BLaER1 treated with 17β-estradiol and CSF1 and Interleukin-3, amounts not matched to agents 10 nM and 100 nM (cell line): Measurements from ENCODE around the gene DAB2.
A peak's percentile ranks its signal among the peaks of the same experiment; 100 is the strongest.

Source experiments
- H3K27ac ChIP-seq, 11 experiments: shearing (Covaris generic); formaldehyde crosslinking; 2 replicates each; pipeline ENCODE4 v1.8.1; 2022
- H3K27me3 ChIP-seq, 11 experiments: shearing (Covaris generic); formaldehyde crosslinking; 2 replicates each; pipeline ENCODE4 v1.8.1; 2022
- H3K36me3 ChIP-seq, 11 experiments: shearing (Covaris generic); formaldehyde crosslinking; 2 replicates each; pipeline ENCODE4 v1.8.1; 2022
- H3K4me1 ChIP-seq, 10 experiments: shearing (Covaris generic); formaldehyde crosslinking; 2 replicates each; pipeline ENCODE4 v1.8.1; 2022
- H3K4me2 ChIP-seq, 11 experiments: shearing (Covaris generic); formaldehyde crosslinking; 2 replicates each; pipeline ENCODE4 v1.8.1; 2022
- H3K4me3 ChIP-seq, 10 experiments: shearing (Covaris generic); formaldehyde crosslinking; 2 replicates each; pipeline ENCODE4 v1.8.1; 2022
- H3K9ac ChIP-seq, 11 experiments: shearing (Covaris generic); formaldehyde crosslinking; 2 replicates each; pipeline ENCODE4 v1.8.1; 2022
- H3K9me3 ChIP-seq, 11 experiments: shearing (Covaris generic); formaldehyde crosslinking; replicated peaks in 1 of 11; 2 replicates each; pipeline ENCODE4 v1.8.1; 2022
- H4K20me1 ChIP-seq, 11 experiments: shearing (Covaris generic); formaldehyde crosslinking; 2 replicates each; pipeline ENCODE4 v1.8.1; 2022
- Cebpa-rat ChIP-seq, 11 experiments: shearing (Covaris generic); IDR thresholded peaks; 2 replicates each; pipeline ENCODE4 v1.8.1; 2022

The DAB2 gene

DNA sequence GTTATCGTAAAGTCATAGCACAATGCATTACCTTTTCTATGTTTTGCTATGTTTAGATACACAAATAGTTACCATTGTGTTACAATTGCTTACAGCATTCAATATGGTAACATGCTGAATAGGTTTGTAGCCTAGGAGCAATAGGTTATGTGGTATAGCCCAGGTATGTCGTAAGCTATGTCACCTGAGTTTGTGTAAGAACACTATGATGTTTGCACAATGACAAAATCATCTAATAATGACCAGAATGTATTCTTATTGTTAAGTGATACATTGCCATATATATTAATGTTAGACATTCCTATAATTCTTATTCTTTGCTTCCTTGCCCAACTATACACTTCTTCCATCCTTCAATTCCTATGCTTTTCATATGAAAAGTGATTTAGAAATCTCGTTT lies 18.2 kb upstream of the DAB2 start:
- H3K4me2 ChIP-seq: peak overlapping the region in 2 of 11 experiments; percentile 18 to 71; a peak in 1 of 22 replicates
- no peak for TF ChIP-seq Cebpa-rat (IDR thresholded peaks at IDR 0.05)
- no peaks in the 10 kb centered on the region for H3K9me3 ChIP-seq
- H3K4me3 ChIP-seq: no peak overlapping the region
- H3K9ac ChIP-seq: no peak overlapping the region
- no peaks in the 10 kb centered on the region for H3K36me3 ChIP-seq
- peaks cover 0 to 31% (median 6%) of the 10 kb centered on the region in 10 experiments; a peak in 11 of 20 replicates for H3K4me1 ChIP-seq
- H4K20me1 ChIP-seq: no peaks in the 10 kb centered on the region
- H3K27ac ChIP-seq: no peak overlapping the region
- no peaks in the 10 kb centered on the region for H3K27me3 ChIP-seq

DNA sequence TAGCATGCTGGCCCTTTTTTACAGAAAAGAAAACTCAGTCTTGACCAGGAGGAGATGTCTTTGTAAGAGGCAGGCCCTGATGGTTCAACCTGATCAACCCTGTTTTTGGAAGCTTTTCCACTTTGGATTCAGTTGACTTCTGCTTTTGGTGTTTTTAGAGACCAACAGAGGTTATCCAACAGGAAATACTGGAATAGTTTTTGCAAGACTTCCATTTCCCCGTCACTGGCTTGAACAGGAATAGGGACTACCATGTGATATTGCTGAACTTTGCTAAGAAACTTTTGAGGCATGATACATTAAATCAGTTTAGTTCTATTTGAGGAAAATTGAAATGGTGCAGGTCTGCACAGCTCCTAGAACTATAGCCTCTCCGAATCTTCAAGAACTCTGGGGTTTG lies 17.1 kb upstream of the DAB2 start:
- no peak for TF ChIP-seq Cebpa-rat (IDR thresholded peaks at IDR 0.05)
- H3K9ac ChIP-seq: no peak overlapping the region
- peak overlapping the region in 1 of 11 experiments; percentile 15; a peak in 3 of 22 replicates for H3K27ac ChIP-seq
- H3K36me3 ChIP-seq: no peaks in the 10 kb centered on the region
- H3K4me3 ChIP-seq: no peak overlapping the region
- no peaks in the 10 kb centered on the region for H3K9me3 ChIP-seq
- peaks cover 0 to 41% (median 6%) of the 10 kb centered on the region in 10 experiments; a peak in 11 of 20 replicates for H3K4me1 ChIP-seq
- H4K20me1 ChIP-seq: no peaks in the 10 kb centered on the region
- H3K27me3 ChIP-seq: no peaks in the 10 kb centered on the region
- H3K4me2 ChIP-seq: peak overlapping the region in 5 of 11 experiments; percentile 8 to 71 (median 55); a peak in 9 of 22 replicates

DNA sequence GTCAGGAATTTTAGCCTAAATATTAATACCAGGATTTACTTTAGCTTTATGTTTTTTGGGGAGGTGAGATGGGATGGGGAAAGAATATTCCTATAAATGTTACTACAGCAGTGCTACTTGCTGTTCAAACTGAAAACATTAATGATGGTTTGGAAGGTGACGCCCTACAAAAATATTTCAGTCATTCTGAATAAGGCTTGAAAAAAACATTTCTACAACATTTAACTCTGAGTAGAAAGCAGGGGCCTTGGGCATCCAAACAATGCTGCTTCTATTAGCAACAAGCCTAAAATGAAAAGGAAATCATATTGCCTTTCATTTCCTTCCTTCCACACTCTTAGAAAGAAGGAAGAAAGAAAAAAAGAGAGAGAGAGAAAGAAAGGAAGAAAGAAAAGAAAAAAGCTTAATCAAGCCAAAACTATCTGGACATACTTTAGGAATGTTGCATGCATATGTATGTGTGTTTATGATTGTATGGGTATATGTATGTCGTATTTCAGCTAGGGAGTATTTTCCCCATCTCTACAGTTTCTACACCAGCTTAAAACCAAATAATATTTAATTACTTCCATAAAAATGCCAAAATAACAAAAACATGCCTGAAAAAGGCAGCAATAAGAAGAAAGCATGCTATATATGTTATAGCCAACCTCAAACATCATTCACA lies 16.3 kb upstream of the DAB2 start:
- Histone ChIP-seq H3K4me2 (peak overlapping the region in 5 of 11 experiments; percentile 8 to 71 (median 55); a peak in 8 of 22 replicates), H3K9me3 (no peaks in the 10 kb centered on the region), H3K27me3 (no peaks in the 10 kb centered on the region), H3K4me3 (no peak overlapping the region), H3K36me3 (no peaks in the 10 kb centered on the region), H3K4me1 (peaks cover 0 to 34% (median 6%) of the 10 kb centered on the region in 10 experiments; a peak in 11 of 20 replicates), H3K27ac (no peak overlapping the region; a peak in 1 of 22 replicates), H3K9ac (no peak overlapping the region), H4K20me1 (no peaks in the 10 kb centered on the region)
- no peak for TF ChIP-seq Cebpa-rat (IDR thresholded peaks at IDR 0.05)

DNA sequence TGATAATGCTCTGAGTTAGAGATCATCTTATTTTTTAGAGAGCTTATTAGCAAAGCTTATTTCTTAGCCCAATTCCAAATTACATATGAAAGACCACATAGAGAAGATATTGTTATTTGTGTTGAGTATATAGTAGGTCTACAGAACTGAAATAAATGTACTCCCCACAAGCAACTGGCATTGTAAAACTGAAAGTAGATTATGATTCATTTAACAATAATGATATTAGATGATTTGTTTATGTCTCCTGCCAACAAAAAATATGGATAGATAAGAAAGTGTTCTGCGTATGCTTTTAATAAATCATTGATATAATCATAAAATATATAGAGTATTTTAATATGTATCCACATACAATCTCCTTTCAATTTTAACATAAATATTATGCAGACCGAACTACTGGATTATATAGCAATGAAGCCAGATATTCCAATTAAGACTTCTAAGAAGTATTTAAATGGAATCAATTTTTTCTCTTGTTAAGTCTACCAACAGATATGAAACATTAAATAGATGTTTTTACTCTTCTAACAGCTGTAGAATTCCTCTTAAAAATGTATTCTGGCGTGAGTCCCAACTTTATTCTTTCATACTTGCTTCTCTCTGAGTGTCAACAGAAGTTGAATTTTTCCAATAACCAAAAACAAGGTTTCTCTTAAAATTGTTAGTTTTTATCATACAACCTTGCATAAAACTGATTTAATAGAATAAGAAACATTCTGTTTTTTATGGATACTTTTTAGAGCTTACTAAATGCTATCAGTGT lies 15.6 kb upstream of the DAB2 start:
- TF ChIP-seq Cebpa-rat (IDR thresholded peaks at IDR 0.05): no peak
- peak overlapping the region in 1 of 11 experiments; percentile 71; a peak in 3 of 22 replicates for H3K4me2 ChIP-seq
- H3K4me3 ChIP-seq: no peak overlapping the region

DNA sequence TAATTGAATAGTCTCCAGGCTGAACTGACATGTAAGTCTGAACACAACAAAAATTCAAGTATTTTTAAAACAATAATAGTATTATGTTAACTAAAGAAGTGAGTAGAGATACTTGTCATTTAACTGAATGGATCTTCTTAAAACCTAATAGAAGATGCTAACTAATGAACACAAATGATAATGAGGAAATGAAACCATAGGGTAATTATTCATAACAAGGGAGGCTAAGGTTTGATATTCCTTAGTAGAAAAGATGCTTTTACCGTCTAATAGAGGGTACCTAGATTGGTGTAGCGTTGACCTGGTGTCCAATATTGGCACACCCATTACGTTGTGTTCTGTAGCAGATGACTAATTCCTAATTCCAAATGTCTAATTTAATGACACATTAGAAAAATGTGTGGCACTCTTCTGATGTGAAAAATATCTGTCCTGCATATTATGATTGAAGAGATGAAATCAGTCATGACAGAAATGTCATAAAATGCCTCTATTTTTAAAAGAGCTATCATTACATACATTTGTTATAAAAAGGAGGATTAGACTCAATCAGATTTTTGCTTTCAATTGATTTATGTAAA lies 14.9 kb upstream of the DAB2 start:
- Histone ChIP-seq H4K20me1 (no peaks in the 10 kb centered on the region), H3K4me2 (no peak overlapping the region), H3K27me3 (no peaks in the 10 kb centered on the region), H3K36me3 (no peaks in the 10 kb centered on the region), H3K9ac (no peak overlapping the region), H3K4me1 (peaks cover 0 to 32% (median 6%) of the 10 kb centered on the region in 10 experiments; a peak in 11 of 20 replicates), H3K9me3 (no peaks in the 10 kb centered on the region), H3K27ac (no peak overlapping the region), H3K4me3 (no peak overlapping the region)
- TF ChIP-seq Cebpa-rat (IDR thresholded peaks at IDR 0.05): no peak

More for the DNA sequence above, 15.6 kb upstream of the DAB2 start:
- Histone ChIP-seq H3K4me1 (peaks cover 0 to 32% (median 6%) of the 10 kb centered on the region in 10 experiments; a peak in 11 of 20 replicates), H3K27me3 (no peaks in the 10 kb centered on the region), H3K9ac (no peak overlapping the region), H3K27ac (no peak overlapping the region), H3K9me3 (no peaks in the 10 kb centered on the region), H4K20me1 (no peaks in the 10 kb centered on the region), H3K36me3 (no peaks in the 10 kb centered on the region)

DNA sequence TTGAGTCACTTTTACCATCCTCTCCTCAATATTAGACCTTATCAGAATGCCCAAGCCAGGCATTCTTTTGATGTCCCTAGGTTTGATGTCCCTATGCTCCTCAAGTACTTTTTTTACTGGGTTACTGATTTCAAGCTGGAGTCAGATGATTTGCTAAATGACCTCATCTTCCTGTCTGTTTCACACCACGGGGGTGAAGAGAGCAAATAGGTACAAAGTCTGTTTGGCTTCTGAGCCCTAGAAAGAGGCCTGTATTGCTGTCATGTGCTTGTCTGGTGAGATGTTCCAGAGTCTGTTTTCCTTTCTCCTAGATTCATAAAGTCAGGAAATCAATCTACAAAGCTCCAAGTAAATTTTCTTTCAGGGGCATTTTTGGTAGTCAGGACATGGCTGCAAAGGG lies 12.7 kb upstream of the DAB2 start:
- Histone ChIP-seq H4K20me1 (no peaks in the 10 kb centered on the region), H3K4me1 (peaks cover 0 to 41% (median 6%) of the 10 kb centered on the region in 10 experiments; a peak in 11 of 20 replicates), H3K4me2 (peak overlapping the region in 2 of 11 experiments; percentile 34 to 57; a peak in 4 of 22 replicates)

DNA sequence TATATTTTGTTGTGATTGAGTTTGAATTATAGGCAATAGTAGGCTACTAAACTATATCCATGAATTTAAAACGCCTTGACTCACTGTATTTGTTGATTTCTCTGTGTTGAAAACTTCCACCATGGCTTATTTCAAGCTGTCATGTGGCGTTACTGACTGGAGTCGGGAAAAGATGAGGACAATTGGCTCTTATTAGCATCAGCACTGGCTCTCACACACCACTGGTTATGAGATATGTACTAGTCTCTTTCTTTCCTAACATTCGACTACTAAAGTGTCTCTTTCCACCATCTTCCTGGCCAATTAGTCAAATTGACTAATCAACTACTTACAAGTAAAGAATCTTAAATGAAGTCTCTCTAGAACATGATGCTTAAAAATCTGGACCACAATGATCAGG lies 9.1 kb upstream of the DAB2 start:
- no peak overlapping the region for H3K4me2 ChIP-seq
- no peaks in the 10 kb centered on the region for H4K20me1 ChIP-seq
- no peak overlapping the region for H3K9ac ChIP-seq
- H3K4me1 ChIP-seq: peaks cover 0 to 30% (median 0%) of the 10 kb centered on the region in 10 experiments; a peak in 6 of 20 replicates
- H3K36me3 ChIP-seq: no peaks in the 10 kb centered on the region
- no peak overlapping the region for H3K4me3 ChIP-seq
- no peaks in the 10 kb centered on the region for H3K9me3 ChIP-seq
- H3K27me3 ChIP-seq: no peaks in the 10 kb centered on the region
- no peak for TF ChIP-seq Cebpa-rat (IDR thresholded peaks at IDR 0.05)
- H3K27ac ChIP-seq: no peak overlapping the region

More for the DNA sequence above, 12.7 kb upstream of the DAB2 start:
- no peak overlapping the region for H3K9ac ChIP-seq
- H3K27me3 ChIP-seq: no peaks in the 10 kb centered on the region
- no peak overlapping the region for H3K27ac ChIP-seq
- no peaks in the 10 kb centered on the region for H3K36me3 ChIP-seq
- no peak overlapping the region for H3K4me3 ChIP-seq
- TF ChIP-seq Cebpa-rat (IDR thresholded peaks at IDR 0.05): no peak
- H3K9me3 ChIP-seq: no peaks in the 10 kb centered on the region

DNA sequence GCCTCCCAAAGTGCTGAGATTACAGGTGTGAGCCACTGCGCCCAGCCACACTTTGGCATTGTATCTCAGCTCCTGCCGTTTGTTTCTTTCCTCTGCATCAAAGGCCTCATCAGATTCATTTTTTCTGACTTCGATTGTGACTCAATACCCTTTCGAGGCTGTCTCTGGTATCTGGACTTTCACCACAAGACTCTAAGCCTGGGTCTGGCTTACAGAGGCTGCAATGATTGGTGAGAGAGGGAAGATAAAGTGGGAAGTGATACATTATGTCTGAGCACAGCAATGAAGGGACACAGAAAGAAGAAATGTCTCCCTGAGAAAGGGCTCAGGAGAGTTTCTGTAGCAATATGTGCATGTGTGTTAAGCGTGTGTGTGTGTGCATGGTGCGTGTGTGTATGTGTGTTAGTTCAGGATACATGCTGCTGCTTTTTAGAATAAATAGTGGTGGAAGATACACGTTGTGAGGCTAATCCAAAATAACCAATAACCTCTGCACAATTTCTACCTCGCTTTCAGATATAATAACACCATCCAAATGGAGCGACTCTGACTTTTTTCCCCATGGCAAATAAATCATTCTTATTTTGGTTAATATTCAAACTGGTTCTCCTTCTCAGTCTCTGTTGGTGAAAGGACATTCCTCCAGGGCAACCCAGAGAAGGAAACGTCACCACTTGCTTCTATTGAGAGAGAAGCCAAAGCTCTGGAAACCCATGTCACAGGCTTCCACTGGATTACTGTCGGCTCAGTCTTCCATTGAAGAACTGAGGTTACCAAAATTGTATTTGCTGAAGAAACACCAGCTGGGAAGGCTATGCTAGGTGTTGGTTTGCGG lies 8.1 kb upstream of the DAB2 start:
- no peak overlapping the region for H3K4me3 ChIP-seq
- no peak overlapping the region for H3K9ac ChIP-seq
- peaks cover 0 to 36% (median 0%) of the 10 kb centered on the region in 10 experiments; a peak in 6 of 20 replicates for H3K4me1 ChIP-seq
- H3K9me3 ChIP-seq: no peaks in the 10 kb centered on the region
- H3K27ac ChIP-seq: no peak overlapping the region
- no peaks in the 10 kb centered on the region for H3K27me3 ChIP-seq
- H3K36me3 ChIP-seq: no peaks in the 10 kb centered on the region
- no peaks in the 10 kb centered on the region for H4K20me1 ChIP-seq
- peak overlapping the region in 2 of 11 experiments; percentile 27 to 30; a peak in 2 of 22 replicates for H3K4me2 ChIP-seq
- TF ChIP-seq Cebpa-rat (IDR thresholded peaks at IDR 0.05): no peak
